ENCODE data around the gene PDPK1. TPM values are rescaled to one million over a fixed set of nuclear protein-coding genes. Genes with fewer than 3 reads are reported as not detected.

Gene PDPK1
- total and polyA plus RNA-seq, 2 of the 4 experiments (the other 2 are of a cell fraction), result 10.6 to 27.3 TPM

- in situ Hi-C loops (cut with MboI; ENCODE audit: low sequenced_read_pairs) (no loop called here), intact Hi-C loops (cut with micrococcal nuclease) (no loop called here), dilution Hi-C loops (cut with HindIII; ENCODE audit: low sequenced_read_pairs, unreplicated experiment) (no loop called here)
- Histone ChIP-seq H3K27me3 (ENCODE audit: control insufficient read depth, insufficient read depth, low read length) (no peaks in the 10 kb centered on the region), H3K27ac (ENCODE audit: insufficient read depth, low read length) (peak within 1 kb of the TSS; percentile 97), H3K79me1 (ENCODE audit: low read depth in 1 of 2, low read length in 2 of 2) (peaks cover 0 to 42% of the 10 kb centered on the region in 2 experiments; a peak in 2 of 4 replicates), H2AK9ac (replicated peaks; ENCODE audit: low read depth, low read length, poor library complexity) (peak within 1 kb of the TSS; percentile 98), H3K4me2 (ENCODE audit: low read depth, low read length) (peak within 1 kb of the TSS; percentile 83), H3K23ac (ENCODE audit: low read depth, low read length) (peak within 1 kb of the TSS; percentile 95), H2BK120ac (ENCODE audit: low read depth, low read length) (no peak within 1 kb of the TSS), H2AK5ac (ENCODE audit: low read depth, low read length) (peak within 1 kb of the TSS; percentile 88), H3K4me3 (ENCODE audit: insufficient read depth, low read depth, low read length) (peak within 1 kb of the TSS; percentile 93), H4K20me1 (ENCODE audit: insufficient read depth, low read length) (peaks cover 43% of the 10 kb centered on the region), H2BK15ac (ENCODE audit: low read depth, low read length) (no peak within 1 kb of the TSS), H3K36me3 (ENCODE audit: control insufficient read depth, insufficient read depth, low read length) (no peaks in the 10 kb centered on the region), H3K9me1 (ENCODE audit: insufficient read depth, low read length) (peaks cover 19% of the 10 kb centered on the region), H3K9me3 (ENCODE audit: control insufficient read depth, insufficient read depth, low read length) (no peaks in the 10 kb centered on the region), H4K91ac (ENCODE audit: insufficient read depth, low read depth, low read length) (peak within 1 kb of the TSS; percentile 28; the same call in 1 of the 2 replicates), H3K9ac (ENCODE audit: low read depth, low read length) (peak within 1 kb of the TSS; percentile 91), H3K4me1 (ENCODE audit: control insufficient read depth, insufficient read depth, low read length) (peaks cover 16% of the 10 kb centered on the region), H3K56ac (ENCODE audit: extremely low read depth, insufficient read depth, low read length) (peak within 1 kb of the TSS; percentile 19; the same call in 1 of the 2 replicates), H3K14ac (replicated peaks; ENCODE audit: low read depth, low read length) (peak within 1 kb of the TSS; percentile 84), H3K4ac (ENCODE audit: low read depth, low read length) (peak within 1 kb of the TSS; percentile 92), H2BK5ac (ENCODE audit: low read depth, low read length, poor library complexity, severe bottlenecking) (peak within 1 kb of the TSS; percentile 87), H2BK20ac (ENCODE audit: low read depth, low read length) (no peak within 1 kb of the TSS), H3K18ac (ENCODE audit: low read depth, low read length) (no peak within 1 kb of the TSS; the same call in 1 of the 2 replicates), H4K5ac (ENCODE audit: low read depth, low read length) (peak within 1 kb of the TSS; percentile 57; the same call in 1 of the 2 replicates), H2AFZ (replicated peaks; ENCODE audit: low read length, poor library complexity) (peak within 1 kb of the TSS; percentile 94), H4K8ac (ENCODE audit: low read depth in 2 of 2, low read length in 2 of 2) (peak within 1 kb of the TSS; percentile 72 to 85)
- ChIA-PET CTCF (no interaction called here), POLR2A (ENCODE audit: unreplicated experiment) (no interaction called here)
- ATAC-seq (ENCODE audit: low read depth), result peak; percentile 90
- TF ChIP-seq CEBPB (IDR thresholded peaks at IDR 0.05; ENCODE audit: low read depth, low read length) (peak; percentile 7; the same call in 1 of the 2 replicates), USF2 (IDR thresholded peaks at IDR 0.05; ENCODE audit: low read depth, low read length) (peak; percentile 95), NFE2L2 (IDR thresholded peaks at IDR 0.05; ENCODE audit: low read depth, low read length) (no peak), BHLHE40 (IDR thresholded peaks at IDR 0.05; ENCODE audit: low read depth, low read length) (peak; percentile 92), POLR2A (IDR thresholded peaks at IDR 0.05; ENCODE audit: low read depth, low read length) (peak; percentile 94)
- BruUV-seq (replicated peaks), result no TSS peak
- 1% methylated on average over 75 of the region's 122 CpGs; no CpG with 5 or more reads in 1 of the 2 experiments for WGBS, 2 experiments (ENCODE audit: extremely low coverage in 2 of 2, insufficient read length in 1 of 2)
- peak; percentile 79 for DNase-seq
Observed at GRCh38 chr16:2513405-2514332, 24.2 kb upstream of the PDPK1 start, which contains the start of gene ATP6V0C. Gene ATP6V0C (plus strand): TSS chr16:2513952. CDS start chr16:2514104, 152 bp downstream.

Measured in IMR-90 (cell line).